Activated CD4-positive, alpha-beta memory T cell treated with anti-CD3 and anti-CD28 coated beads for 36 hours (primary cell): ENCODE data around the gene TNFRSF19. TPM values are rescaled to one million over a fixed set of nuclear protein-coding genes. Genes with fewer than 3 reads are reported as not detected.
A peak's percentile ranks its signal among the peaks of the same experiment; 100 is the strongest.

Experiments used
- CTCF ChIA-PET: fragments of 350-600 bp; sonication (Branson Sonifier 250); formaldehyde crosslinking; loops from one replicate; lab custom pipeline; 2021; ENCODE audit warnings: antibody characterized with exemption, inconsistent platforms; lab: Charles Lee
- POLR2A ChIA-PET: fragments of 350-600 bp; sonication (Branson Sonifier 250); formaldehyde crosslinking; loops from one replicate; lab custom pipeline; 2021; ENCODE audit warnings: antibody characterized with exemption; lab: Charles Lee
- DNase-seq: peaks from one replicate; pipeline ENCODE4 v3.0.0-alpha.2; 2020
- H3K27ac Mint-ChIP-seq: one replicate; pipeline ENCODE4 v1.8.0; 2021; ENCODE audit warnings: mixed read lengths
- H3K27me3 Mint-ChIP-seq: one replicate; pipeline ENCODE4 v1.8.0; 2021; ENCODE audit warnings: mixed read lengths
- H3K36me3 Mint-ChIP-seq: one replicate; pipeline ENCODE4 v1.8.0; 2021; ENCODE audit warnings: mixed read lengths
- H3K4me1 Mint-ChIP-seq: one replicate; pipeline ENCODE4 v1.8.0; 2021; ENCODE audit warnings: low read depth, mixed read lengths
- H3K4me3 Mint-ChIP-seq: one replicate; pipeline ENCODE4 v1.8.0; 2021; ENCODE audit warnings: mild to moderate bottlenecking, mixed read lengths
- H3K9me3 Mint-ChIP-seq: one replicate; pipeline ENCODE4 v1.8.0; 2021; ENCODE audit warnings: mixed read lengths
- intact Hi-C: fragments of 100-400 bp; cut with micrococcal nuclease; formaldehyde crosslinking; loops from one replicate; pipeline ENCODE4 v1.15.1; 2023
- total RNA-seq, 2 experiments: library from RNA; stranded (reverse); gene quantifications; one replicate each; pipeline ENCODE4 v1.2.3, GENCODE V29; 2021

TNFRSF19 gene
- total RNA-seq, 2 experiments from 2014 or later, result not detected

GRCh38 chr13:23707674-23708073, 137.5 kb downstream of the TNFRSF19 start:
- H3K27me3 Mint-ChIP-seq, result no peaks in the 10 kb centered on the region
- no peaks in the 10 kb centered on the region for H3K4me1 Mint-ChIP-seq
- H3K4me3 Mint-ChIP-seq, result no peak overlapping the region
- DNase-seq, result no peak
- intact Hi-C loops, result loop anchor here (5.0 kb wide), 1 partner anchor 240 kb away; no protein-coding TSS in a partner anchor
- ChIA-PET POLR2A (no interaction called here), CTCF (interaction anchor here (0.7 to 1.5 kb wide), 4 partner anchors 27 to 1726 kb away, joined by 3 to 4 read pairs (median 3); no protein-coding TSS in a partner anchor)
- peaks cover 6% of the 10 kb centered on the region for H3K9me3 Mint-ChIP-seq
- no peak overlapping the region for H3K27ac Mint-ChIP-seq
- no peaks in the 10 kb centered on the region for H3K36me3 Mint-ChIP-seq

- H3K27me3 Mint-ChIP-seq, result peaks cover 1% of the 10 kb centered on the region
- POLR2A ChIA-PET, result no interaction called here
- no peaks in the 10 kb centered on the region for H3K36me3 Mint-ChIP-seq
- H3K9me3 Mint-ChIP-seq, result peaks cover 7% of the 10 kb centered on the region
- H3K4me3 Mint-ChIP-seq, result no peak overlapping the region
- no peaks in the 10 kb centered on the region for H3K4me1 Mint-ChIP-seq
- intact Hi-C loops, result loop anchor here (5.0 kb wide), 1 partner anchor 242 kb away; no protein-coding TSS in a partner anchor
- H3K27ac Mint-ChIP-seq, result no peak overlapping the region
- no peak for DNase-seq
- CTCF ChIA-PET, result interaction anchor here (1.0 to 1.1 kb wide), 2 partner anchors 191 to 244 kb away, joined by 3 read pairs; no protein-coding TSS in a partner anchor
Measured at GRCh38 chr13:23709536-23709935, 139.3 kb downstream of the TNFRSF19 start.

GRCh38 chr13:23710366-23710765, 140.2 kb downstream of the TNFRSF19 start:
- Mint-ChIP-seq H3K9me3 (peaks cover 7% of the 10 kb centered on the region), H3K27me3 (peaks cover 1% of the 10 kb centered on the region), H3K36me3 (no peaks in the 10 kb centered on the region), H3K4me1 (no peaks in the 10 kb centered on the region), H3K4me3 (no peak overlapping the region), H3K27ac (no peak overlapping the region)
- ChIA-PET POLR2A (no interaction called here), CTCF (no interaction called here)
- intact Hi-C loops, result no loop called here
- DNase-seq, result no peak

- POLR2A ChIA-PET, result no interaction called here
- peaks cover 7% of the 10 kb centered on the region for H3K9me3 Mint-ChIP-seq
- no peaks in the 10 kb centered on the region for H3K36me3 Mint-ChIP-seq
- CTCF ChIA-PET, result no interaction called here
- no peak overlapping the region for H3K27ac Mint-ChIP-seq
- no peaks in the 10 kb centered on the region for H3K4me1 Mint-ChIP-seq
- DNase-seq, result no peak
- no peak overlapping the region for H3K4me3 Mint-ChIP-seq
- intact Hi-C loops, result no loop called here
- peaks cover 1% of the 10 kb centered on the region for H3K27me3 Mint-ChIP-seq
Measured at GRCh38 chr13:23711355-23711754, 141.1 kb downstream of the TNFRSF19 start.

GRCh38 chr13:23714672-23715071, 144.5 kb downstream of the TNFRSF19 start:
- peaks cover 13% of the 10 kb centered on the region for H3K4me1 Mint-ChIP-seq
- CTCF ChIA-PET, result no interaction called here
- H3K27ac Mint-ChIP-seq, result no peak overlapping the region
- intact Hi-C loops, result loop anchor here (5.0 kb wide), 1 partner anchor 158 kb away; no protein-coding TSS in a partner anchor
- H3K4me3 Mint-ChIP-seq, result no peak overlapping the region
- peaks cover 7% of the 10 kb centered on the region for H3K9me3 Mint-ChIP-seq
- no peaks in the 10 kb centered on the region for H3K36me3 Mint-ChIP-seq
- POLR2A ChIA-PET, result no interaction called here
- no peak for DNase-seq
- H3K27me3 Mint-ChIP-seq, result peaks cover 1% of the 10 kb centered on the region

- H3K9me3 Mint-ChIP-seq, result peaks cover 7% of the 10 kb centered on the region
- ChIA-PET CTCF (no interaction called here), POLR2A (no interaction called here)
- peaks cover 13% of the 10 kb centered on the region for H3K4me1 Mint-ChIP-seq
- intact Hi-C loops, result loop anchor here (5.0 kb wide), 1 partner anchor 157 kb away; no protein-coding TSS in a partner anchor
- H3K4me3 Mint-ChIP-seq, result no peak overlapping the region
- no peaks in the 10 kb centered on the region for H3K36me3 Mint-ChIP-seq
- DNase-seq, result no peak
- H3K27me3 Mint-ChIP-seq, result peaks cover 1% of the 10 kb centered on the region
- no peak overlapping the region for H3K27ac Mint-ChIP-seq
Measured at GRCh38 chr13:23715092-23715761, 145.0 kb downstream of the TNFRSF19 start.

- ChIA-PET CTCF (interaction anchor here (0.5 to 1.2 kb wide), 2 partner anchors 143 to 478 kb away, joined by 3 to 4 read pairs; no protein-coding TSS in a partner anchor), POLR2A (no interaction called here)
- no peak overlapping the region for H3K27ac Mint-ChIP-seq
- H3K9me3 Mint-ChIP-seq, result peaks cover 7% of the 10 kb centered on the region
- no peak overlapping the region for H3K4me3 Mint-ChIP-seq
- peaks cover 13% of the 10 kb centered on the region for H3K4me1 Mint-ChIP-seq
- intact Hi-C loops, result loop anchor here (5.0 kb wide), 1 partner anchor 157 kb away; no protein-coding TSS in a partner anchor
- H3K36me3 Mint-ChIP-seq, result no peaks in the 10 kb centered on the region
- peak; percentile 19 for DNase-seq
- peaks cover 1% of the 10 kb centered on the region for H3K27me3 Mint-ChIP-seq
Measured at GRCh38 chr13:23715762-23716235, 145.6 kb downstream of the TNFRSF19 start.

GRCh38 chr13:23716401-23716800, 146.2 kb downstream of the TNFRSF19 start:
- no peak overlapping the region for H3K4me3 Mint-ChIP-seq
- peaks cover 1% of the 10 kb centered on the region for H3K27me3 Mint-ChIP-seq
- CTCF ChIA-PET, result interaction anchor here (0.5 to 1.2 kb wide), 2 partner anchors 142 to 478 kb away, joined by 3 to 4 read pairs; no protein-coding TSS in a partner anchor
- DNase-seq, result no peak
- H3K27ac Mint-ChIP-seq, result no peak overlapping the region
- peaks cover 13% of the 10 kb centered on the region for H3K4me1 Mint-ChIP-seq
- H3K9me3 Mint-ChIP-seq, result peaks cover 7% of the 10 kb centered on the region
- POLR2A ChIA-PET, result no interaction called here
- no peaks in the 10 kb centered on the region for H3K36me3 Mint-ChIP-seq
- intact Hi-C loops, result loop anchor here (5.0 kb wide), 1 partner anchor 156 kb away; no protein-coding TSS in a partner anchor

GRCh38 chr13:23718996-23719395, 148.8 kb downstream of the TNFRSF19 start:
- H3K36me3 Mint-ChIP-seq, result no peaks in the 10 kb centered on the region
- no peaks in the 10 kb centered on the region for H3K27me3 Mint-ChIP-seq
- no peak for DNase-seq
- H3K4me3 Mint-ChIP-seq, result no peak overlapping the region
- intact Hi-C loops, result loop anchor here (5.0 kb wide), 1 partner anchor 153 kb away; no protein-coding TSS in a partner anchor
- ChIA-PET CTCF (interaction anchor here (0.9 kb wide), 1 partner anchor 152 kb away, joined by 4 read pairs; no protein-coding TSS in a partner anchor), POLR2A (no interaction called here)
- H3K27ac Mint-ChIP-seq, result no peak overlapping the region
- H3K9me3 Mint-ChIP-seq, result no peaks in the 10 kb centered on the region
- H3K4me1 Mint-ChIP-seq, result peaks cover 13% of the 10 kb centered on the region

GRCh38 chr13:23722726-23723453, 152.7 kb downstream of the TNFRSF19 start:
- H3K36me3 Mint-ChIP-seq, result no peaks in the 10 kb centered on the region
- ChIA-PET POLR2A (no interaction called here), CTCF (interaction anchor here (0.7 kb wide), 1 partner anchor 246 kb away, joined by 3 read pairs; no protein-coding TSS in a partner anchor)
- H3K27ac Mint-ChIP-seq, result no peak overlapping the region
- no peak for DNase-seq
- intact Hi-C loops, result no loop called here
- peaks cover 11% of the 10 kb centered on the region for H3K4me1 Mint-ChIP-seq
- H3K9me3 Mint-ChIP-seq, result no peaks in the 10 kb centered on the region
- no peak overlapping the region for H3K4me3 Mint-ChIP-seq
- H3K27me3 Mint-ChIP-seq, result no peaks in the 10 kb centered on the region

GRCh38 chr13:23723471-23723870, 153.3 kb downstream of the TNFRSF19 start:
- Mint-ChIP-seq H3K36me3 (no peaks in the 10 kb centered on the region), H3K27me3 (no peaks in the 10 kb centered on the region), H3K4me3 (no peak overlapping the region), H3K9me3 (no peaks in the 10 kb centered on the region), H3K27ac (no peak overlapping the region), H3K4me1 (peaks cover 10% of the 10 kb centered on the region)
- ChIA-PET CTCF (interaction anchor here (0.7 kb wide), 1 partner anchor 245 kb away, joined by 3 read pairs; no protein-coding TSS in a partner anchor), POLR2A (no interaction called here)
- DNase-seq, result no peak
- intact Hi-C loops, result no loop called here
